HEK293 (cell line): ENCODE results near the gene LTO1.

Source experiments
- CTCF ChIA-PET: fragments of 350-600 bp; formaldehyde crosslinking; extraction: SDS; loops from one replicate; lab custom pipeline; 2021; ENCODE audit warnings: antibody characterized with exemption; lab: Yijun Ruan, JAX
- POLR2A ChIA-PET: fragments of 300-600 bp; formaldehyde crosslinking; extraction: SDS; loops from one replicate; lab custom pipeline; 2020; ENCODE audit warnings: antibody characterized with exemption, inconsistent platforms; lab: Yijun Ruan, JAX
- H3K27ac ChIP-seq: fragments of 200-500 bp; sonication (Bioruptor generic); 2 replicates; pipeline ENCODE4 v1.5.1; 2014; ENCODE audit warnings: low read depth, low read length, control low read depth, inconsistent platforms; ENCODE audit errors: extremely low read depth
- H3K36me3 ChIP-seq, 2 experiments: fragments of 200-500 bp in 1 of 2; sonication (Bioruptor generic) in 1 of 2; 1 replicate in 1 of 2; 2 replicates in 1 of 2; pipeline ENCODE4 v1.5.1; 2014 to 2017; ENCODE audit warnings: inconsistent platforms in 2 of 2, low read length in 2 of 2; ENCODE audit not compliant: control insufficient read depth in 2 of 2, insufficient read depth in 1 of 2
- H3K4me1 ChIP-seq: fragments of 200-500 bp; sonication (Bioruptor generic); 2 replicates; pipeline ENCODE4 v1.5.1; 2014; ENCODE audit warnings: mild to moderate bottlenecking, low read length, inconsistent platforms; ENCODE audit not compliant: control insufficient read depth, insufficient read depth
- H3K4me3 ChIP-seq: 2 replicates; pipeline ENCODE4 v1.5.1; 2011; ENCODE audit warnings: low read depth, mild to moderate bottlenecking, control low read depth, low read length, moderate library complexity
- H3K9me3 ChIP-seq: fragments of 200-500 bp; sonication (Bioruptor generic); 2 replicates; pipeline ENCODE4 v1.5.1; 2014; ENCODE audit warnings: low read depth, low read length, inconsistent platforms; ENCODE audit not compliant: control insufficient read depth, insufficient read depth
- GLI2 ChIP-seq: fragments of 450-650 bp; formaldehyde crosslinking; IDR thresholded peaks from 2 replicates; pipeline ENCODE4; 2017; ENCODE audit warnings: missing biosample characterization, missing genetic modification characterization, low read depth, borderline replicate concordance
- KLF7 ChIP-seq: fragments of 450-650 bp; formaldehyde crosslinking; IDR thresholded peaks from 2 replicates; pipeline ENCODE4 v1.5.1; 2016; ENCODE audit warnings: missing biosample characterization, missing genetic modification characterization, borderline replicate concordance
- MZF1 ChIP-seq: fragments of 450-650 bp; formaldehyde crosslinking; IDR thresholded peaks from 2 replicates; pipeline ENCODE4 v1.5.1; 2017; ENCODE audit warnings: missing biosample characterization, missing genetic modification characterization, borderline replicate concordance
- PRDM6 ChIP-seq: fragments of 450-650 bp; formaldehyde crosslinking; IDR thresholded peaks from 2 replicates; pipeline ENCODE4 v1.5.1; 2017; ENCODE audit warnings: missing biosample characterization, missing genetic modification characterization
- SETDB1 ChIP-seq: IDR thresholded peaks from one replicate; pipeline ENCODE4 v1.6.1; 2017; ENCODE audit warnings: mild to moderate bottlenecking, low read length, moderate library complexity, mixed read lengths; ENCODE audit not compliant: insufficient read length
- SP7 ChIP-seq: fragments of 450-650 bp; formaldehyde crosslinking; IDR thresholded peaks from 2 replicates; pipeline ENCODE4 v1.5.1; 2016; ENCODE audit warnings: missing biosample characterization, missing genetic modification characterization
- ZBTB44 ChIP-seq: fragments of 450-650 bp; IDR thresholded peaks from 2 replicates; pipeline ENCODE4 v1.5.1; 2018; ENCODE audit warnings: missing biosample characterization, mild to moderate bottlenecking, missing genetic modification characterization
- ZBTB8A ChIP-seq: fragments of 450-650 bp; formaldehyde crosslinking; IDR thresholded peaks from 2 replicates; pipeline ENCODE4 v1.5.1; 2016; ENCODE audit warnings: missing biosample characterization, missing genetic modification characterization
- ZEB2 ChIP-seq: fragments of 450-650 bp; formaldehyde crosslinking; IDR thresholded peaks from 2 replicates; pipeline ENCODE4 v1.5.1; 2016; ENCODE audit warnings: missing biosample characterization, missing genetic modification characterization
- ZFHX2 ChIP-seq: fragments of 450-650 bp; formaldehyde crosslinking; conservative IDR thresholded peaks from 2 replicates; pipeline ENCODE4 v1.5.1; 2016; ENCODE audit warnings: missing biosample characterization, missing genetic modification characterization
- ZFP3 ChIP-seq: fragments of 450-650 bp; formaldehyde crosslinking; IDR thresholded peaks from 2 replicates; pipeline ENCODE4 v1.5.1; 2016; ENCODE audit warnings: low read depth, missing biosample characterization, missing genetic modification characterization
- ZIC2 ChIP-seq: fragments of 450-650 bp; formaldehyde crosslinking; IDR thresholded peaks from 2 replicates; pipeline ENCODE4 v1.5.1; 2016; ENCODE audit warnings: missing biosample characterization, missing genetic modification characterization
- ZNF148 ChIP-seq: fragments of 450-650 bp; formaldehyde crosslinking; IDR thresholded peaks from 2 replicates; pipeline ENCODE4 v1.5.0; 2017; ENCODE audit warnings: missing biosample characterization, missing genetic modification characterization, borderline replicate concordance
- ZNF175 ChIP-seq: fragments of 450-650 bp; formaldehyde crosslinking; IDR thresholded peaks from 2 replicates; pipeline ENCODE4 v1.5.1; 2016; ENCODE audit warnings: missing biosample characterization, missing genetic modification characterization
- ZNF24 ChIP-seq: fragments of 450-650 bp; formaldehyde crosslinking; IDR thresholded peaks from 2 replicates; pipeline ENCODE4 v1.5.1; 2016; ENCODE audit warnings: missing biosample characterization, missing genetic modification characterization
- ZNF248 ChIP-seq: fragments of 450-650 bp; formaldehyde crosslinking; IDR thresholded peaks from 2 replicates; pipeline ENCODE4 v1.5.1; 2017; ENCODE audit warnings: missing biosample characterization, missing genetic modification characterization
- ZNF324 ChIP-seq: fragments of 450-650 bp; formaldehyde crosslinking; IDR thresholded peaks from 2 replicates; pipeline ENCODE4 v1.5.1; 2016; ENCODE audit warnings: missing biosample characterization, missing genetic modification characterization
- ZNF350 ChIP-seq: fragments of 450-650 bp; formaldehyde crosslinking; IDR thresholded peaks from 2 replicates; pipeline ENCODE4 v1.5.0; 2017; ENCODE audit warnings: missing biosample characterization, mild to moderate bottlenecking, missing genetic modification characterization
- ZNF354C ChIP-seq: fragments of 450-650 bp; formaldehyde crosslinking; IDR thresholded peaks from 2 replicates; pipeline ENCODE4 v1.5.1; 2016; ENCODE audit warnings: missing biosample characterization, missing genetic modification characterization, low read depth, borderline replicate concordance
- ZNF404 ChIP-seq: fragments of 450-650 bp; formaldehyde crosslinking; IDR thresholded peaks from 2 replicates; pipeline ENCODE4 v1.5.1; 2017; ENCODE audit warnings: missing biosample characterization, missing genetic modification characterization
- ZNF521 ChIP-seq: fragments of 450-650 bp; formaldehyde crosslinking; IDR thresholded peaks from 2 replicates; pipeline ENCODE4 v1.5.1; 2017; ENCODE audit warnings: missing biosample characterization, mild to moderate bottlenecking, missing genetic modification characterization
- ZNF544 ChIP-seq: fragments of 450-650 bp; formaldehyde crosslinking; IDR thresholded peaks from 2 replicates; pipeline ENCODE4 v1.5.0; 2017; ENCODE audit warnings: missing biosample characterization, missing genetic modification characterization
- ZNF600 ChIP-seq: fragments of 450-650 bp; formaldehyde crosslinking; IDR thresholded peaks from 2 replicates; pipeline ENCODE4 v1.5.1; 2016; ENCODE audit warnings: missing biosample characterization, missing genetic modification characterization
- ZNF639 ChIP-seq: fragments of 450-650 bp; formaldehyde crosslinking; IDR thresholded peaks from 2 replicates; pipeline ENCODE4 v1.5.1; 2016; ENCODE audit warnings: missing biosample characterization, missing genetic modification characterization
- ZNF785 ChIP-seq: fragments of 450-650 bp; formaldehyde crosslinking; IDR thresholded peaks from 2 replicates; pipeline ENCODE4 v1.5.1; 2016; ENCODE audit warnings: missing biosample characterization, missing genetic modification characterization
- TF ChIP-seq, protein P1 (sequence below): fragments of 450-650 bp; formaldehyde crosslinking; IDR thresholded peaks from 2 replicates; pipeline ENCODE4 v1.5.1; 2017; ENCODE audit warnings: missing biosample characterization, mild to moderate bottlenecking, missing genetic modification characterization, moderate library complexity
- TF ChIP-seq, protein P2 (sequence below): fragments of 450-650 bp; formaldehyde crosslinking; IDR thresholded peaks from 2 replicates; pipeline ENCODE4 v1.5.1; 2016; ENCODE audit warnings: missing biosample characterization, missing genetic modification characterization

The LTO1 gene

GRCh38 chr11:69630424-69630823 lies 44.7 kb downstream of the LTO1 start (continued):
- TF ChIP-seq ZBTB44 = no peak

- Histone ChIP-seq H3K36me3 (no peaks in the 10 kb centered on the region), H3K4me3 (no peak overlapping the region), H3K27ac (no peak overlapping the region), H3K9me3 (no peaks in the 10 kb centered on the region), H3K4me1 (no peaks in the 10 kb centered on the region)
- POLR2A ChIA-PET = no interaction called here
- CTCF ChIA-PET = interaction anchor here (1.5 kb wide), 1 partner anchor 13 kb away, joined by 5 read pairs; no protein-coding TSS in a partner anchor
- TF ChIP-seq SETDB1 (peak; percentile 37), ZNF404 (tag by site-specific recombination) (no peak), ZFP3 (no peak), ZFHX2 (tag by site-specific recombination) (no peak), ZNF350 (peak; percentile 96)
Observed at GRCh38 chr11:69630017-69630416, 45.1 kb downstream of the LTO1 start.

- CTCF ChIA-PET = interaction anchor here (0.5 kb wide), 1 partner anchor 501 kb away, joined by 3 read pairs; no protein-coding TSS in a partner anchor
- H3K4me3 ChIP-seq = no peak overlapping the region
Observed at GRCh38 chr11:69627551-69627950, 47.6 kb downstream of the LTO1 start.

DNA sequence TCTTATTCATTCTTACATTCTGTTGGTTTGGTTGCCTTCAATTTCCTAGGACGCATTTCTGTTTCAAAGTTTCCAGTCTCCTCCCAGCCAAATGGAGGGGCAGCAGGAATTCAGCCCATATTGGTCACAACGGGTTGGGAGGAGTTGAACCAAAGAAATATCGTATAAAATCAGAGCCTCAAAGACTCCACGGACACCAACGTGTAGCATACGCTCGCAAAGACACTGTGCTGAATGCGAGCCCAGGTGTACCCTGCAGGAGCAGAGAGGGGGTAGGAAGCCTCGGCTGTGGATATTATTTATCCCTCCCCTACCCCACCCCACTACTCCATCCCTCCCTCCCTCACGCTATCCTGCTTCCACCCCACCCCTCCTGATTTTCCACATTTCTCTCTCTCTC lies 49.7 kb downstream of the LTO1 start:
- CTCF ChIA-PET = no interaction called here
- H3K4me1 ChIP-seq = no peaks in the 10 kb centered on the region
- TF ChIP-seq, protein P1, sequence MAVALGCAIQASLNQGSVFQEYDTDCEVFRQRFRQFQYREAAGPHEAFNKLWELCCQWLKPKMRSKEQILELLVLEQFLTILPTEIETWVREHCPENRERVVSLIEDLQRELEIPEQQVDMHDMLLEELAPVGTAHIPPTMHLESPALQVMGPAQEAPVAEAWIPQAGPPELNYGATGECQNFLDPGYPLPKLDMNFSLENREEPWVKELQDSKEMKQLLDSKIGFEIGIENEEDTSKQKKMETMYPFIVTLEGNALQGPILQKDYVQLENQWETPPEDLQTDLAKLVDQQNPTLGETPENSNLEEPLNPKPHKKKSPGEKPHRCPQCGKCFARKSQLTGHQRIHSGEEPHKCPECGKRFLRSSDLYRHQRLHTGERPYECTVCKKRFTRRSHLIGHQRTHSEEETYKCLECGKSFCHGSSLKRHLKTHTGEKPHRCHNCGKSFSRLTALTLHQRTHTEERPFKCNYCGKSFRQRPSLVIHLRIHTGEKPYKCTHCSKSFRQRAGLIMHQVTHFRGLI (tag by site-specific recombination) = no peak
- no peak for TF ChIP-seq ZNF24 (tag by site-specific recombination)
- TF ChIP-seq SP7 (tag by site-specific recombination) = no peak
- TF ChIP-seq PRDM6 = no peak
- TF ChIP-seq ZNF324 (tag by site-specific recombination) = no peak
- no peak for TF ChIP-seq ZNF148 (tag by site-specific recombination)

More at GRCh38 chr11:69627551-69627950, 47.6 kb downstream of the LTO1 start:
- no peaks in the 10 kb centered on the region for H3K9me3 ChIP-seq
- H3K36me3 ChIP-seq = no peaks in the 10 kb centered on the region
- TF ChIP-seq ZNF639 (tag by site-specific recombination) (no peak), ZNF521 (tag by site-specific recombination) (no peak), ZNF175 (tag by site-specific recombination) (no peak), ZEB2 (tag by site-specific recombination) (no peak), KLF7 (tag by site-specific recombination) (no peak), ZNF248 (tag by site-specific recombination) (no peak), ZNF600 (tag by site-specific recombination) (no peak), ZBTB8A (tag by site-specific recombination) (no peak), ZNF785 (tag by site-specific recombination) (no peak), GLI2 (tag by site-specific recombination) (no peak), ZNF354C (tag by site-specific recombination) (no peak), MZF1 (tag by site-specific recombination) (no peak), ZIC2 (tag by site-specific recombination) (no peak), ZNF544 (tag by site-specific recombination) (no peak)
- TF ChIP-seq, protein P2, sequence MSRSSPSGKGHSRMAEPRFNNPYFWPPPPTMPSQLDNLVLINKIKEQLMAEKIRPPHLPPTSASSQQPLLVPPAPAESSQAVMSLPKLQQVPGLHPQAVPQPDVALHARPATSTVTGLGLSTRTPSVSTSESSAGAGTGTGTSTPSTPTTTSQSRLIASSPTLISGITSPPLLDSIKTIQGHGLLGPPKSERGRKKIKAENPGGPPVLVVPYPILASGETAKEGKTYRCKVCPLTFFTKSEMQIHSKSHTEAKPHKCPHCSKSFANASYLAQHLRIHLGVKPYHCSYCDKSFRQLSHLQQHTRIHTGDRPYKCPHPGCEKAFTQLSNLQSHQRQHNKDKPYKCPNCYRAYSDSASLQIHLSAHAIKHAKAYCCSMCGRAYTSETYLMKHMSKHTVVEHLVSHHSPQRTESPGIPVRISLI (tag by site-specific recombination) = no peak
- no peaks in the 10 kb centered on the region for H3K4me1 ChIP-seq
- POLR2A ChIA-PET = interaction anchor here (1.6 kb wide), 1 partner anchor 11 kb away, joined by 5 read pairs; no protein-coding TSS in a partner anchor
- no peak overlapping the region for H3K27ac ChIP-seq

More for the DNA sequence above, 49.7 kb downstream of the LTO1 start:
- Histone ChIP-seq H3K4me3 (no peak overlapping the region), H3K36me3 (no peaks in the 10 kb centered on the region), H3K9me3 (no peaks in the 10 kb centered on the region), H3K27ac (no peak overlapping the region)
- POLR2A ChIA-PET = no interaction called here
